Superior temporal gyrus (tissue), 1 donor: Measurements from ENCODE around the gene CHRNE.
"Not testable (repeated sequence)": the region's sequence is repeated elsewhere in the genome, so short reads cannot be mapped to it uniquely, and the experiment has no call there.

Source experiments
- DNase-seq: peaks from one replicate; pipeline ENCODE4 v3.0.0-alpha.2; 2016; ENCODE audit errors: extremely low spot score

The CHRNE gene

GRCh38 chr17:4906642-4907041 is 3.7 kb upstream of the CHRNE start:
- not testable (repeated sequence) for DNase-seq

GRCh38 chr17:4902540-4902939 is 358 bp downstream of the CHRNE start:
- no peak for DNase-seq

GRCh38 chr17:4901648-4902344 is 1.1 kb downstream of the CHRNE start:
- DNase-seq = no peak

- DNase-seq = no peak
Observed at GRCh38 chr17:4901108-4901647, 1.7 kb downstream of the CHRNE start.

- no peak for DNase-seq
Observed at GRCh38 chr17:4900231-4901107, 2.4 kb downstream of the CHRNE start.

GRCh38 chr17:4899341-4900230 is 3.3 kb downstream of the CHRNE start, which contains the start of gene C17orf107:
Gene C17orf107, plus strand, starts transcription at chr17:4899536. Its CDS starts 227 bp downstream, at chr17:4899763.
- DNase-seq = peak; percentile 27

DNA sequence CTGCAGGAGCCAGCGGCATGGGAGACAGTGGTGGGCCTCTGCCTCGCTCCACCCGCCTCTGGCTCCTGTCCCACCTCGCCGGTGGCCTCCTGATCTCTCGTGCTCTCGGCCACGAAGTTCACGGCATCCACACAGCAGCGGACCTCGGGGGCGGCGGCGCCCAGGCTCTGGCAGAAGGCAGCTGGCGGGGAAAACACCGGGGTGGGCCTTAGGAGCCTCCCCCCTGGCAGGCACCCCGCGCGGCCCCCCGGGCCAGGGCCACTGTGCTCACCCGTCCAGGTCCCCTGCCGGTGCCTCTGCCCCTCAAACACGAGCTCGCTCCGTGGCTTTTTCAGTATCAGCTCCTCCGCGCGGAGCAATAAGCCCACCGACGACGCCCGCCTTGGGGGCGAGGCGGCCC is 4.0 kb downstream of the CHRNE start:
- no peak for DNase-seq

GRCh38 chr17:4898351-4898750 is 4.5 kb downstream of the CHRNE start:
- DNase-seq = no peak

- DNase-seq = no peak
Observed at GRCh38 chr17:4897785-4898184, 5.1 kb downstream of the CHRNE start.

GRCh38 chr17:4897198-4897687 is 5.7 kb downstream of the CHRNE start:
- no peak for DNase-seq

- no peak for DNase-seq
Observed at GRCh38 chr17:4896332-4897197, 6.3 kb downstream of the CHRNE start.

DNA sequence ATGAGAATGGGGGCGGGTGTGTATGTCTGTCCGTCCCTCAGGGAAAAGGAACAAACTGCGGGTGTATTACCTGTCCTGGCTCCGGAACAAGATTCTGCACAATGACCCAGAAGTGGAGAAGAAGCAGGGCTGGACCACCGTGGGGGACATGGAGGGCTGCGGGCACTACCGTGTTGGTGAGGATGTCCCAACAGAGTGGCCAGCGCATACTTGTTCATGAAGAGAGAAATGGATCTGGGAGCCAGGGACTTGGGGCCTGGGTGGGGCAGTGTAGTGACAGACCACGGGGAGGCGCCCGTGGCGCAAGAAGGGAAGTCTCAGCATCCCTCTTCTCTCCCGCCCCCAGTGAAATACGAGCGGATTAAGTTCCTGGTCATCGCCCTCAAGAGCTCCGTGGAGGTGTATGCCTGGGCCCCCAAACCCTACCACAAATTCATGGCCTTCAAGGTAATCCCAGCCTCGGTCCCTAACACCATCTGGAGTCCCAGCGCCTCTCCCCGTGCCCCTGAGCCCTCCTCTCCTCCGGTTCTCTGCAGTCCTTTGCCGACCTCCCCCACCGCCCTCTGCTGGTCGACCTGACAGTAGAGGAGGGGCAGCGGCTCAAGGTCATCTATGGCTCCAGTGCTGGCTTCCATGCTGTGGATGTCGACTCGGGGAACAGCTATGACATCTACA is 7.1 kb downstream of the CHRNE start:
- no peak for DNase-seq

DNA sequence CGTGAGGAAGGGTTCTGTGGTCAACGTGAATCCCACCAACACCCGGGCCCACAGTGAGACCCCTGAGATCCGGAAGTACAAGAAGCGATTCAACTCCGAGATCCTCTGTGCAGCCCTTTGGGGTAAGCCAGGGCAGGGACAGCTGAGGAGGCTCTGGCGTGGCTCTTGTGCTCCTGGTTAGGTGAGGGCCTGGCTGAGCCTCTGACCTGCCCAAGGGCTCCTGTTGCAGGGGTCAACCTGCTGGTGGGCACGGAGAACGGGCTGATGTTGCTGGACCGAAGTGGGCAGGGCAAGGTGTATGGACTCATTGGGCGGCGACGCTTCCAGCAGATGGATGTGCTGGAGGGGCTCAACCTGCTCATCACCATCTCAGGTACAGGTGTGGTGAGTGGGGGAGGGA is 7.8 kb downstream of the CHRNE start:
- no peak for DNase-seq

GRCh38 chr17:4893721-4894560 is 9.0 kb downstream of the CHRNE start:
- no peak for DNase-seq

- no peak for DNase-seq
Observed at GRCh38 chr17:4893272-4893671, 9.6 kb downstream of the CHRNE start.

- DNase-seq = no peak
Observed at GRCh38 chr17:4892499-4893221, 10.2 kb downstream of the CHRNE start.

GRCh38 chr17:4891411-4892410 is 11.2 kb downstream of the CHRNE start:
- no peak for DNase-seq
